ENCODE data around the gene TPCN2.

DNA sequence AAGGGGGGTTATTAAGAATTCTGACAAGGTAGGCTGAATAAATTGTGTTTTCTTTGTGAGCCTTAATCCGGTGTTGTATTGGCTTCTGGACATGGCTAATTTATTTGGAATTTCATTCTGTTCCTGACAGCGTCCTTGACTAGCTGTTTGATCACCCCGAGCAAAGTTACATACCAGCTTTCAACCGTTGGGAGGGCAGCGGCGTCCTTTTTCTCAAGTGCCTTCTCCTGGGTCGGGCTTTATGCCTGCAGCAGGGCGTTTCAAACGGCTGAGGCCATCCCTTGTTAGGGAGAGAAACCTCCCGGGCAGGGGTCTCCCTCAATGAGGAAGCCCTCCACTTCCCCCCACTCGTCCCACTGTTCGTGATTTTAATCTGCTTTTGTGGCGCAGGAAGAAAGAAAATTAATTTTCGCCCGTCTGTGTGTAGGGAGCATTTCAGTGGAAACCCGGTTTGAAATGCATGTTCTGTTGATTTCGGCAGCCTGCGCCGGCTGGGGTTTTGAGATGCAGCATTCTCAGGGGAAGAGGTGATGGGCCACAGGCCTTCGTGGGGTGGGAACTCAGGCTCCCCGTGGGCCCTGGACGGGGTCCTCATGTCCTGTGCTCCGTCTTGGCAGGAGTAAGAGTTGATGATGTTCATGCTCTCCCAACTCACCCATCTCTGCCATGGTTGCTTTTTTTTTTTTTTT lies 104.1 kb downstream of the TPCN2 start:
- TF ChIP-seq, protein P1, sequence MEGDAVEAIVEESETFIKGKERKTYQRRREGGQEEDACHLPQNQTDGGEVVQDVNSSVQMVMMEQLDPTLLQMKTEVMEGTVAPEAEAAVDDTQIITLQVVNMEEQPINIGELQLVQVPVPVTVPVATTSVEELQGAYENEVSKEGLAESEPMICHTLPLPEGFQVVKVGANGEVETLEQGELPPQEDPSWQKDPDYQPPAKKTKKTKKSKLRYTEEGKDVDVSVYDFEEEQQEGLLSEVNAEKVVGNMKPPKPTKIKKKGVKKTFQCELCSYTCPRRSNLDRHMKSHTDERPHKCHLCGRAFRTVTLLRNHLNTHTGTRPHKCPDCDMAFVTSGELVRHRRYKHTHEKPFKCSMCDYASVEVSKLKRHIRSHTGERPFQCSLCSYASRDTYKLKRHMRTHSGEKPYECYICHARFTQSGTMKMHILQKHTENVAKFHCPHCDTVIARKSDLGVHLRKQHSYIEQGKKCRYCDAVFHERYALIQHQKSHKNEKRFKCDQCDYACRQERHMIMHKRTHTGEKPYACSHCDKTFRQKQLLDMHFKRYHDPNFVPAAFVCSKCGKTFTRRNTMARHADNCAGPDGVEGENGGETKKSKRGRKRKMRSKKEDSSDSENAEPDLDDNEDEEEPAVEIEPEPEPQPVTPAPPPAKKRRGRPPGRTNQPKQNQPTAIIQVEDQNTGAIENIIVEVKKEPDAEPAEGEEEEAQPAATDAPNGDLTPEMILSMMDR (IDR thresholded peaks at IDR 0.05), result no peak
- no peak for TF ChIP-seq POLR2AphosphoS5 (IDR thresholded peaks at IDR 0.05; ENCODE audit: low read depth, low read length)
